GM21447 (cell line): ENCODE results near the gene NTRK3.
"Not testable (repeated sequence)": the region's sequence is repeated elsewhere in the genome, so short reads cannot be mapped to it uniquely, and the experiment has no call there.

Experiments used
- ATAC-seq: cut with Tn5 transposase; IDR thresholded peaks from one replicate; pipeline ENCODE4 v1.9.1; 2021; ENCODE audit not compliant: unreplicated experiment

The NTRK3 gene

DNA sequence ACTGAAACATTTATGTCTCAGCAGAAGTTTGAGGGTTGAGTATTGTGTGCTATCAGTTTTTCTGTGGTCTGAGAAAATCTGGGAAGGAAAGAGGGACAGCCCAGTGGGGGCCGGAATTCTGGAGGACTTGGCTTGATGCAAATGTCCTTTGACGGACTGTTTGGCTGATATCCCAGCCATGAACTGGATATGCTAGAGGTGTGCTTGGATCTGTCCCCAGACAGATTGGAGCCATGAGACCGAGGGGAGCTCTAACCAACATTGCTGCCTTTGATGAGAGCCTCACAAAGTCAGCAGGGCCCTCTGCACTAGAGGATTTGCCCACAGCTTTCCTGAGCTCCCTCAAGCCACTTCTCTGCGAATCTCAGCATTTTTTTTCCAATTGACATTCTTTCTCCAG is 405.6 kb downstream of the NTRK3 start:
- no peak for ATAC-seq

DNA sequence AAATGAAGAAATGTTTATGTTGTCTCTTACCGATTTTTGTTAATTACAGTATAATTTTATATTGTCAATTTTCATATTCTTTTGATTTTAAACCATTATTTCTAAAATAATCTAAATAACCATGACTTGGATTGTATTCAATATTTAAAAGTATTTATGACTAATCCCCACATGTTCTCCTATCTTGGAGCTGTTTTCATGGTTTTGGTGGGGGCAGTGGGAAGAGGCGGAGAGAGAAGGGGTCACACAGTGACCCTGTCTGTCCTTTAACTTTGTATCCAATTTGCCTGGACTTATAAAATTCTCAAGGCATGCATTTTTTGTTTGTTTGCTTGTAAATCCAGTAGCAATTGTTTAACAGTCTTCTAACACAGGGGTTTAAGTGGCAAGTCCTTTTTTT is 407.4 kb downstream of the NTRK3 start:
- ATAC-seq = no peak

DNA sequence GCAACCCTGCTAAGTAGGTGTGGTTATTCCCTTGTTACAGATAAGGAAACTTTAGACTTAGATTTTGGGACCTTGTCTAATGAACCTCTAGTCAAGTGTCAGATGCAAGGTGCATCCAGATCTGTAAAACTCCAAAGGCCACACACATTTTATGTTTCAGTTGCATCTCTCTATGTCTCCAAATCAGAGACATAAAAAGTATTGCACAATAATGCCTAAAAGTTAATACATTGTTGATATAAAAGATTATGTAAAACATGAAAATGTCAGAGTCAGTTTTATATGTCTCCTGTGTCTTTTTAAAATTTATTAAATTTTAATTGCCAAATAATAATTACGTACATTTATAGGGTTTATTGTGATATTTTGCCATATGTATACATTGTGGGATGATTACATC is 408.5 kb downstream of the NTRK3 start:
- no peak for ATAC-seq

DNA sequence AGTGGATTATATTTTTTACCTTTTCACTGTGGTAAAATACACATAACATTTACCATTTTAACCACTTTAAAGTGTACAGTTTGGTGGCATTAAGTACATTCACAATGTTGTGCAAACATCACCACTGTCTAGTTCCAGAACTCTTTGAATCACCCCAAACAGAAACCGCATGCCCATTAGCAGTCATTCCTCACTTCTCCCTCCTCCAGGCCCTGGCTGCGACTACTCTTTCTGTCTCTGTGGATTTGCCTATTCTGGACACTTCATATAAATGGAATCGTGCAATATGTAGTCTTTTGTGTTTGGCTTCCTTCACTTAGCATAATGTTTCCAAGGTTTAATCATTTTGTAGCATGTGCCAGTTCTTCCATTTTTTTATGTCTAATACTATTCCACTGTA is 409.8 kb downstream of the NTRK3 start:
- no peak for ATAC-seq

DNA sequence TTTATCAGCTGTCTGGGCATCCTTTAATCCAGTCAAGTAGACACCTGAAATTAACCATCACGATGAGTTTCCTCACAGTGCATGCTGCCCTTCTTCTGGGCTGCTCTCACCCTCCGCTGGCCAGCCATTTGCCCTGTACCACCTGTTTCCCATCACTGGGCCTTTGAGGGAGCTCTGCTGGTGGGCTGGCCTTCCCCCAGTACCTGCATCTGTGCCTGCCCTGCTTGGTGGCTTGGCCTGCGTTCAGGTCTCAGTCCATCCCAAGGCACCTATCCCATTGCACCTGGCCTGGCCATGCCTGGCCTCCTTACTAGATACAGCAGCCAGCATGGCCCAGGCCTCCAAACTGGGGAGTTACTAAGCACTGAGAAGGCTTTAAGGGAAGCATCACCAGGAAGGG is 413.2 kb downstream of the NTRK3 start:
- no peak for ATAC-seq

DNA sequence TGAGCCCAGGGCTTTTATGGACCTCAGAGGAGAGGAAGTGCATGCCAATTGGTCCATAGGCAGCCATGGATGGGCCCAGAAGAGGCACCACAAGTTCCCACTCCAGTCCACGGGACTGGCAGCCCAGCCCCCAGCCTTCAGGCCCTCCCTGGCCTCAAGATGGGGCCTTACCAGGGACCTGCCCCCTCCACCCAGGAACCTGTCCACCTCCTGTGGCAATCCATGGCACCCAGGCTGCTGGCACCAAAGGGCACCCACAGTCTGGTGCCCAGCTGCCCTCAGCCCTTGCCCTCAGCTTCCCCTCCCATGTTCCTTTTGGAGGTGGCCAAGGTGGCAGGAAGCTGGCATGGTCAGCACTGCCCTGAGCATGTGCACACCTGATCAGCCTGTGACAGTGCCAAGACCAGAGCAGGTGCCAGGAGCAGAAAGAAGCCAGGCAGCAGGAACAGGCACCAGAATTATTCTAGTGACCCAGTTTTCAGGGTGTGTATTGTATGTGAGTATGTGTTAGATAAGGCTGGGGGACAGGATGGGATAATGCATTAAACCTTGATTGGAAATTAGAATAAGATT is 415.0 kb downstream of the NTRK3 start:
- ATAC-seq = no peak

DNA sequence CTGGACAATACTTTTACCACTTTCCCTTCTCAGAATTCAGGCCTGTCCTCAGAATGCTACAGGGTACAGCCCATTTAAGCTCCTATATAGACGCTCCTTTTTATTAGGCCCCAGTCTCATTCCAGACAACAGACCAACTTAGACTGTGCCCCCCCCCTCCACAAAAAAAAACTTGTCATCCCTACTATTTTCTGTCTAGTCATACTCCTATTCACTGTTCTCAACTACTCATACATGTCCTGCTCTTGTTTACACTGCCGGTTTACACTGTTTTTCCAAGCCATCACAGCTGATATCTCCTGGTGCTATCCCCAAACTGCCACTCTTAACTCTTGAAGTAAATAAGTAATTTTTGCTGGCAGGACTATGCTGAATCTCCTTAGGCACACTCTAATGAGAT is 420.7 kb downstream of the NTRK3 start:
- ATAC-seq = not testable (repeated sequence)

DNA sequence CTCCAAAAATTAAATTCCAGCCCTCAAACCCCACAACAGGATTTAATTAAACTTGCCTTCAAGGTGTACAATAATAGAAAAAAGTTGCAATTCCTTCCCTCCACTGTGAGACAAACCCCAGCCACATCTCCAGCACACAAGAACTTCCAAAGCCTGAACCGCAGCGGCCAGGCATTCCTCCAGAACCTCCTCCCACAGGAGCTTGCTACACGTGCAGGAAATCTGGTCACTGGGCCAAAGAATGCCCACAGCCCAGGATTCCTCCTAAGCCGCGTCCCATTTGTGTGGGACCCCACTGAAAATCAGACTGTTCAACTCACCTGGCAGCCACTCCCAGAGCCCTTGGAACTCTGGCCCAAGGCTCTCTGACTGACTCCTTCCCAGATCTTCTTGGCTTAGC is 423.2 kb downstream of the NTRK3 start:
- ATAC-seq = not testable (repeated sequence)

DNA sequence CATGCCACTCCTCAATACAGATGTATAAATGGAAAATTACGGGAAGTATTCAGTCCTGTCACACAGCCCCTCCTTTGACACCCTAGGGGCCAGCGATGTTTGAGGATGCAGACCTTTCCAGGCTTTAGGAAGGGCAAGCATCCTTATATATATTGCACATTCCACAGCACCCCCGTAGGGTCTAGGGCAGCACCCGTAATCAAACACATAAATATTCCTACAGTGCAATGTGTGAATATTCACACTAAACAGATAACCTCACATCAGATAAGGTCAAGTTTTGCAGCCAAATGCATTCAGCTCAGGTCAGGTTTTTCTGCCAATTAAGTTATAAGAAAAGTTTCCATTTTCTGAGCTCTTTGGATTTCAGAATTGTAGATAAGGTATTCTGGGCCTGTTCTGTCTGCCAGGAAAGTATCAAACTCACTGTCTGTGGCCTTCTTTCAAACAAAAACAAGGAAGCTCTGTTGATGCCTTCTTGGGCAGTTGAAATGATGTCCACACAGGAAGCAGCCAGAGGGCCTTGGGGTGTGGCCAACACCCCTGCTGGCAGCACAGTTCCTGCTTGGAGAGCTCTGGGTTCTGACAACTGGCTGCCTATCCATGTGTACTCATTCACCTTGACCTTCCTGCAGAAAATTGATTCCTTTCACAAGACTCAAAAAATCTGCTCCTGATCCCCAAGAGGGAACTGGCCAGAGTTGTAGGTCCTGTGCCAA is 427.0 kb downstream of the NTRK3 start:
- no peak for ATAC-seq

DNA sequence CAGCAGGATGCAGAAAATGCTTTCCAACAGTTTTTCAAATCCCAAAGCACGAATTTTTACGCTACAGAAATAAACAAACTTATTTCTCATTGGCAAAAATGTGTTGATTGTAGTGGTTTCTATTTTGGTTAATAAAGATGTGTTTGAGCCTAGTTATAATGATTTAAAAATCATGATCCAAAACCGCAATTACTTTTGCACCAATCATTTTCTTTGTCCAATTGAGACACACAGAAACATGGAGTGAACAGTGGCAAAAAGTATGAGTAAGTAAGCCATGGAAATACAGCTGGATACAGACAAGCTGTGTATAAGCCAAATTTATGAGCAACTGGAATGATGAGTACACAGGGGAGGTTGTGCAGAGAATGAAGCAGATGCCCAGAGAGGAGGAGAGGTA is 427.9 kb downstream of the NTRK3 start:
- ATAC-seq = no peak

DNA sequence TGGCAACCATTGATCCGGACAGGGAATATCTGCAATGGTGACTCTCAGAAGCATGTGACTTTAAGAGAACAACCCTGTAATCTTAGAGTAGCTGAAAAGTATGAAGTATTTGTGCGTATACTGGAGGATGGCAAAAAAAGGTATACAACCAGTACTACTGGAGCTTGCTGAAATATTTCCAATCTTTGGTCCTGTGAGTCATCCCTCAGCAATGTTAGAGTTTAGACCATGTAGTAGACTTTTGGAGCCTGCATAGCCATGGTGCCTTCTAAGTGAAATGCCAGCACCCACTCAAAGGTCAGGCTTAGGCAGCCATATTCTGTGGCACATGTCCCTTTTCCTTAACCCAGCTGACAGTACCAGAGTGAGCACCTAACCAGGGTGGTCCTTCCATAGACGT is 429.4 kb downstream of the NTRK3 start:
- ATAC-seq = no peak

DNA sequence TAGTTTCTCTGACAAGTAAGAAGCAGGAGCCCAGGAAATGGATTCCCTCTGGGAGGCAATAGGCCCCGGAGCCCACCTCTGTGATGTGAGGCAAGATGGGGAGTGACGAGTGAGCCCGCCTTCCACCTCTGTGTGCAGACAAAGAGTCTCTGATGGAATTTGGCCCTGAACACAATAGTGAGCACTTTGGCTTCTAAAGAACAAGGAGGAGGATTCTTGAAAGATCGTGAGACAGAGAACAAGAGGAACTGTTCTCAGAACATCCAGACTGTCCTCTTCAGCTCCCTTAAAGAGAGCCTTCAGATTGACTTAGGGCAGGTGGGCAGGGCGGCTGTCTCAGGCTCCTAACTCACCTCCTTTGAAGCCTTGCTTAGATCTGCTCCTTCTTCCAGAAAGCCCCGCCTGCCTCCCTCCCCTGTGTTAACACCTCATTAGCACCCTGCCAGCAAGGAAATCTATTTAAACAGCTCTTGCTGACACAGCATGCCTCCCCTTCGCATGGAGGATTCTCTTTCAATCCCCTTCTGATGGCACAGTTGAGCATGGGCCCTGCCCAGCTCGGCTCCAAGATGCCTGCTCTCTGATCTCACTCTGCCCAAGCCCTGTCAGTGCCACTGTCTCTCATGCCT is 430.3 kb downstream of the NTRK3 start:
- no peak for ATAC-seq

DNA sequence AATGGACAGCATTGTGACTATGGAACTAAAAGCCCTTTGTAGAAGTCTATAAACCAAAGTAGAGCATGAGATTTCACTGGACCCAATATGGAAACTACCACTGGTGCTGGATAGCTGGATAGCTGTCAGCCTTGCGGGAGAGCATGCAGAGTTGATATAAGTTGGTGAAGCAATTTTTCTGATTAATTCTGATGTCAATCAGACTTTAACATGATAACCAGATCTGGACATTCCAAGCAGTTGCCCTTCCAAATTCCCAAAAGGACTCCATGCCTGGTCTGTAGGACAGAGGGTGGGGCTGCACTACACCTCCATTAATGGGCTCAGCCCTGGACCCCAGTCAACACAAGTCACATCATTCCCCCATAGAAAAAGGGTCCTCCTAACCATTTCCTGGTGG is 437.8 kb downstream of the NTRK3 start:
- ATAC-seq = no peak

DNA sequence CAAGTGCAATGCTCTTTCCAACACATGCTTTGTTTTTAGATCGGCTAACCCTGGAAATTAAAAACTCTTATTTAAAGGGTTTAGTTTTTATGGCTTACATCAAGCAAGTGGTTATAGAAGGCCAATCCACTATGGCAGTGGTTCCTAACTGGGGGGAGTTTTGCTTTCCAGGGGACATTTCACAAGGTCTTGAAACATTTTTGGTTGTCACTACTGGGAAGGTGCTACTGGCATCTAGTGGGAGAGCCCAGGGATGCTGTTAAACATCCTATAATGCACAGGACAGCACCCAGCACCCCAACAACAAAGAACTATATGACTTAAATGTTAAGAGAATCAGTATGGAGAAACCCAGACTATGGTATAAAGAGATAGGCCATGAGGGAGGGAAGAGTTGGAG is 439.0 kb downstream of the NTRK3 start:
- no peak for ATAC-seq

DNA sequence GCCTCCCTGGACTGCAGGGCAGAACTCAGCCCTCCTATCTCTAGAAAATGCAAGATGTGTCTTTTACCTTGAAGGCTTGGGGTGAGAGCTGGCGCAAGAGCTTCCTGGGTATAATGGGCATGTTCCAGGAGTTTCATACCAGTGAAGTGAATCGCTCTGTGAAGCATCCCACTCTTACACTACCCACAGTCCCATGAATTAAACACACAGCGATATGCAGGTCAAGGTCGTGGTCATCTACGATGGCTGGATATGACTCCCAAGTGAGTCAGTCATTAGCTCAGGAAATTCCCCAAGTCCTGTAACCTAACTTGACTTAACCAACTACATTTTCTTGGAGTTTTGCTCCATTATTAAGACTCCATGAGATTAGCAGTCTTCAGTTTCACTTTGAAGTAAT is 439.7 kb downstream of the NTRK3 start:
- no peak for ATAC-seq

DNA sequence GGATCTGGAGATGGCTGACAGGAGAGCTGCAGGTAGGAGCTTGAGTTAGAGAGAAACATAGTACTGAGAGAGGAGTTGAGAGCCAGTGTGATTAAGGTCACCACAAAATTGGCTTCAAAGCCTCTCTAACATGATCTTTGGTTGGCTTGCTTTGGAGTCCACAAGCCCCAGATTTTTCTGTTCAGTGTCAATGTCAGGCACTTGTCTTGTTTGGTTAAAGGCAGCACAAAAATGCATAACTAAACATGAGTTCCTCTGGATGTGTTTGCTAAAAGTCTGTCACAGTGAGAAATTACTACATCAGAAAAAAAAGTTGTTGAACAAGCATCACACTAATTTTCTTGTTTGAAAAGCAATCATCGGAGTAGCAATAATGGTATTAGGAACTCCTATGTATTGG is 440.5 kb downstream of the NTRK3 start:
- no peak for ATAC-seq
